C4-2B (cell line): ENCODE results near the gene FES.

Experiments
- CTCF ChIP-seq: fragments of 450-650 bp; conservative IDR thresholded peaks from 2 replicates; pipeline ENCODE4 v1.5.1; 2017; ENCODE audit warnings: mild to moderate bottlenecking
- ZFX ChIP-seq: fragments of 450-650 bp; IDR thresholded peaks from 2 replicates; pipeline ENCODE4 v1.6.1; 2017

DNA sequence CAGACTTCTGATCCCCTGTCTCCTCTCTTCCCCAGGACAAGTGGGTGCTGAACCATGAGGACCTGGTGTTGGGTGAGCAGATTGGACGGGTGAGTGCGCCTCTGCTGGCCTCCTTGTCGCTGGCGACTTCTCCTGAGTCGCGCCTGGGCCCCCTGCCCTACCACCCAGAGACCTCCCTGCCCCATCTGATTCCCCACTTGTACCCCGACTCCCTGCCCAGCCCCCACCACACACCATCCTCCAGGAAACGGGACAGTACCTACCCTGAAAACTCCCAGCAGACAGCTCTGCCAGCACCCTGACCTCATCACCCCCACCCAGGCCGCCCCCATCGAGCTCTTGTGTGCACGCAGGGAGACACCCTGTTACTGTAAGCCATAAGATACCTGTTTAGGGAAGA, 7.7 kb downstream of the FES start:
- no peak for TF ChIP-seq CTCF
- TF ChIP-seq ZFX = no peak
